SH-SY5Y (cell line): ENCODE measurements around the gene MPRIP.

Experiments used
- GATA2 ChIP-seq: IDR thresholded peaks from 2 replicates; pipeline ENCODE4 v1.6.1; 2011; ENCODE audit warnings: mild to moderate bottlenecking, low read depth, low read length
- GATA3 ChIP-seq: IDR thresholded peaks from 2 replicates; pipeline ENCODE4 v1.6.1; 2011; ENCODE audit warnings: low read depth, mild to moderate bottlenecking, low read length, moderate library complexity

- TF ChIP-seq GATA3 (no peak), GATA2 (no peak)
Measured at GRCh38 chr17:17107891-17108431, 65.7 kb downstream of the MPRIP start.
